GM12892 (cell line): Measurements from ENCODE around the gene CCNE1.

ENCODE experiments used
- POLR2A ChIP-seq: IDR thresholded peaks from 2 replicates; pipeline ENCODE4 v1.6.1; 2011; ENCODE audit warnings: low read depth, low read length, control low read depth
- POLR2AphosphoS5 ChIP-seq: IDR thresholded peaks from 2 replicates; pipeline ENCODE4 v1.6.1; 2011; ENCODE audit warnings: low read depth, low read length, control low read depth
- TAF1 ChIP-seq: IDR thresholded peaks from 2 replicates; pipeline ENCODE4 v1.6.1; 2011; ENCODE audit warnings: low read depth, mild to moderate bottlenecking, control low read depth, low read length, borderline replicate concordance

- TF ChIP-seq POLR2AphosphoS5: no peak
- no peak for TF ChIP-seq POLR2A
- no peak for TF ChIP-seq TAF1
Measured at GRCh38 chr19:29851769-29852521, 40.2 kb downstream of the CCNE1 start.
